ENCODE results near the gene CORO2A. TPM values are rescaled to one million over a fixed set of nuclear protein-coding genes. Genes with fewer than 3 reads are reported as not detected.
A peak's percentile ranks its signal among the peaks of the same experiment; 100 is the strongest.

The CORO2A gene
- total and polyA plus RNA-seq, 2 of the 4 experiments (the other 2 are of a cell fraction): 1.9 to 2.2 TPM

DNA sequence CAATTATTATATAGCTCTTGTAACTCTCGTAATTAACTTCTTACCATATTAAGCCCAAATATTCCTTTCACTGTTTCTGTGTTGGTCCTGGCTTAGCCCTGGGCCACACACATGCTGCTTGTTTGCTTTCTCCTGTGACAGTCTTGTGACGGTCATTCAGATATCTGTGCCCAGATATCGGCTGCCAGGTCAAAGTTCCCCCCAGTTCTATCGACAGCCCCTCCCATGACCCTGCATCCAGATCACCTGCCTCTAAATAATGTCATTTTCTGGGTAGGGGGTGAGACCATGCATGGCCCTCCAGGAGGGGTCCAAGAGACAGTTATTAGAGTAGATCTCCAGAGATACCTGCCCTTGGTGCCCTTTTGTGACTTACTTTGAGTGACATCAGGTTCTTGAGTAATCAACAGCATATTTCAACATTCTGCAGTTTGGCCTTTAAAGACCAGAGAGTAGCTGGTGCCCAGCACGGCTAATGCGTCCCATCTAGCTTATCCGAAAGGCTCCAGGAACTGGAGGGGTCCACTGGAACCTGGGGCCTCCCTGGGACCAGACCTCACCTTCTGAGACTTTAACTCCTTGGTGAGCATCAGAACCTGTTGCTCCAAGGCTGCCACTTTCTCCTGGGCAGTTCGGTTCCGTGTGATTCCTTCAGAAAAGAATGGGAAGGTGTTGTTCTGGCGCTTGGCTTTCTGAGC is 36.1 kb upstream of the CORO2A start:
- Histone ChIP-seq H3K4me3 (ENCODE audit: insufficient read depth, low read depth, low read length) (no peak overlapping the region), H2BK120ac (ENCODE audit: low read depth, low read length) (peak overlapping the region; percentile 53), H3K79me1 (ENCODE audit: low read depth in 1 of 2, low read length in 2 of 2) (peaks cover 24 to 64% of the 10 kb centered on the region in 2 experiments), H3K4me2 (ENCODE audit: low read depth, low read length) (no peak overlapping the region), H3K18ac (ENCODE audit: low read depth, low read length) (no peak overlapping the region), H3K27me3 (ENCODE audit: control insufficient read depth, insufficient read depth, low read length) (no peaks in the 10 kb centered on the region), H2AK5ac (ENCODE audit: low read depth, low read length) (peak overlapping the region; percentile 68; the same call in 1 of the 2 replicates), H2BK20ac (ENCODE audit: low read depth, low read length) (no peak overlapping the region; the same call in 1 of the 2 replicates), H4K20me1 (ENCODE audit: insufficient read depth, low read length) (no peaks in the 10 kb centered on the region), H3K4ac (ENCODE audit: low read depth, low read length) (peak overlapping the region; percentile 55; the same call in 1 of the 2 replicates), H3K27ac (ENCODE audit: insufficient read depth, low read length) (no peak overlapping the region), H3K23ac (ENCODE audit: low read depth, low read length) (no peak overlapping the region), H3K4me1 (ENCODE audit: control insufficient read depth, insufficient read depth, low read length) (peaks cover 39% of the 10 kb centered on the region), H3K36me3 (ENCODE audit: control insufficient read depth, insufficient read depth, low read length) (peaks cover 18% of the 10 kb centered on the region), H4K8ac (ENCODE audit: low read depth in 2 of 2, low read length in 2 of 2) (0 out of 4 replicates have a peak overlapping the region, but pooled peaks of 1 of the 2 experiments have one; percentile 27), H2AFZ (replicated peaks; ENCODE audit: low read length, poor library complexity) (no peak overlapping the region), H3K9me1 (ENCODE audit: insufficient read depth, low read length) (peaks cover 32% of the 10 kb centered on the region), H4K91ac (ENCODE audit: insufficient read depth, low read depth, low read length) (peak overlapping the region; percentile 66), H2AK9ac (replicated peaks; ENCODE audit: low read depth, low read length, poor library complexity) (no peak overlapping the region), H2BK15ac (ENCODE audit: low read depth, low read length) (peak overlapping the region; percentile 32; the same call in 2 of the 3 replicates), H3K9me3 (ENCODE audit: control insufficient read depth, insufficient read depth, low read length) (no peaks in the 10 kb centered on the region), H4K5ac (ENCODE audit: low read depth, low read length) (no peak overlapping the region), H3K9ac (ENCODE audit: low read depth, low read length) (no peak overlapping the region), H3K56ac (ENCODE audit: extremely low read depth, insufficient read depth, low read length) (no peak overlapping the region), H3K14ac (replicated peaks; ENCODE audit: low read depth, low read length) (no peak overlapping the region), H2BK5ac (ENCODE audit: low read depth, low read length, poor library complexity, severe bottlenecking) (peak overlapping the region; percentile 12)
- ChIA-PET POLR2A (ENCODE audit: unreplicated experiment) (no interaction called here), CTCF (interaction anchor here (0.6 to 0.7 kb wide), 2 partner anchors 350 to 798 kb away, joined by 3 to 4 read pairs; no protein-coding TSS in a partner anchor)
- intact Hi-C loops (cut with micrococcal nuclease): no loop called here
- DNase-seq: no peak
- BruUV-seq (replicated peaks): no TSS peak
- no CpG with 5 or more reads among the region's 10 CpGs for WGBS, 2 experiments (ENCODE audit: extremely low coverage in 2 of 2, insufficient read length in 1 of 2)
- ATAC-seq (ENCODE audit: low read depth): no peak
- in situ Hi-C loops (cut with MboI; ENCODE audit: low sequenced_read_pairs): no loop called here
- dilution Hi-C loops (cut with HindIII; ENCODE audit: low sequenced_read_pairs, unreplicated experiment): no loop called here
- TF ChIP-seq CHD1 (IDR thresholded peaks at IDR 0.05; ENCODE audit: low read depth, low read length) (no peak), MAZ (IDR thresholded peaks at IDR 0.05; ENCODE audit: borderline replicate concordance, low read depth, low read length) (no peak), POLR2A (IDR thresholded peaks at IDR 0.05; ENCODE audit: low read depth, low read length) (no peak), MAFK (IDR thresholded peaks at IDR 0.05; ENCODE audit: low read depth, low read length) (no peak), NFE2L2 (IDR thresholded peaks at IDR 0.05; ENCODE audit: low read depth, low read length) (no peak), RFX5 (IDR thresholded peaks at IDR 0.05; ENCODE audit: low read depth, low read length) (no peak), SMC3 (IDR thresholded peaks at IDR 0.05; ENCODE audit: low read depth, low read length) (no peak), RAD21 (IDR thresholded peaks at IDR 0.05; ENCODE audit: low read length) (no peak), MXI1 (IDR thresholded peaks at IDR 0.05; ENCODE audit: borderline replicate concordance, low read depth, low read length) (no peak), RCOR1 (IDR thresholded peaks at IDR 0.05; ENCODE audit: insufficient replicate concordance, low read length) (no peak), BHLHE40 (IDR thresholded peaks at IDR 0.05; ENCODE audit: low read depth, low read length) (no peak), CEBPB (IDR thresholded peaks at IDR 0.05; ENCODE audit: low read depth, low read length) (no peak)
- TF ChIP-seq, protein P1, sequence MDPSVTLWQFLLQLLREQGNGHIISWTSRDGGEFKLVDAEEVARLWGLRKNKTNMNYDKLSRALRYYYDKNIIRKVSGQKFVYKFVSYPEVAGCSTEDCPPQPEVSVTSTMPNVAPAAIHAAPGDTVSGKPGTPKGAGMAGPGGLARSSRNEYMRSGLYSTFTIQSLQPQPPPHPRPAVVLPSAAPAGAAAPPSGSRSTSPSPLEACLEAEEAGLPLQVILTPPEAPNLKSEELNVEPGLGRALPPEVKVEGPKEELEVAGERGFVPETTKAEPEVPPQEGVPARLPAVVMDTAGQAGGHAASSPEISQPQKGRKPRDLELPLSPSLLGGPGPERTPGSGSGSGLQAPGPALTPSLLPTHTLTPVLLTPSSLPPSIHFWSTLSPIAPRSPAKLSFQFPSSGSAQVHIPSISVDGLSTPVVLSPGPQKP (IDR thresholded peaks at IDR 0.05; ENCODE audit: borderline replicate concordance, low read depth, low read length): no peak
- TF ChIP-seq, protein P2, sequence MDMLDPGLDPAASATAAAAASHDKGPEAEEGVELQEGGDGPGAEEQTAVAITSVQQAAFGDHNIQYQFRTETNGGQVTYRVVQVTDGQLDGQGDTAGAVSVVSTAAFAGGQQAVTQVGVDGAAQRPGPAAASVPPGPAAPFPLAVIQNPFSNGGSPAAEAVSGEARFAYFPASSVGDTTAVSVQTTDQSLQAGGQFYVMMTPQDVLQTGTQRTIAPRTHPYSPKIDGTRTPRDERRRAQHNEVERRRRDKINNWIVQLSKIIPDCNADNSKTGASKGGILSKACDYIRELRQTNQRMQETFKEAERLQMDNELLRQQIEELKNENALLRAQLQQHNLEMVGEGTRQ (IDR thresholded peaks at IDR 0.05; ENCODE audit: low read depth, low read length): no peak
- TF ChIP-seq, protein P3, sequence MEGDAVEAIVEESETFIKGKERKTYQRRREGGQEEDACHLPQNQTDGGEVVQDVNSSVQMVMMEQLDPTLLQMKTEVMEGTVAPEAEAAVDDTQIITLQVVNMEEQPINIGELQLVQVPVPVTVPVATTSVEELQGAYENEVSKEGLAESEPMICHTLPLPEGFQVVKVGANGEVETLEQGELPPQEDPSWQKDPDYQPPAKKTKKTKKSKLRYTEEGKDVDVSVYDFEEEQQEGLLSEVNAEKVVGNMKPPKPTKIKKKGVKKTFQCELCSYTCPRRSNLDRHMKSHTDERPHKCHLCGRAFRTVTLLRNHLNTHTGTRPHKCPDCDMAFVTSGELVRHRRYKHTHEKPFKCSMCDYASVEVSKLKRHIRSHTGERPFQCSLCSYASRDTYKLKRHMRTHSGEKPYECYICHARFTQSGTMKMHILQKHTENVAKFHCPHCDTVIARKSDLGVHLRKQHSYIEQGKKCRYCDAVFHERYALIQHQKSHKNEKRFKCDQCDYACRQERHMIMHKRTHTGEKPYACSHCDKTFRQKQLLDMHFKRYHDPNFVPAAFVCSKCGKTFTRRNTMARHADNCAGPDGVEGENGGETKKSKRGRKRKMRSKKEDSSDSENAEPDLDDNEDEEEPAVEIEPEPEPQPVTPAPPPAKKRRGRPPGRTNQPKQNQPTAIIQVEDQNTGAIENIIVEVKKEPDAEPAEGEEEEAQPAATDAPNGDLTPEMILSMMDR (conservative IDR thresholded peaks at IDR 0.05; ENCODE audit: low read depth, low read length): no peak

All from IMR-90 (cell line).